AG09309 (cell line): ENCODE measurements around the gene FRMD7.

ENCODE experiments used
- DNase-seq: peaks from one replicate; pipeline ENCODE4 v3.0.0-alpha.2; 2010; ENCODE audit warnings: low read depth
- H3K4me3 ChIP-seq: 2 replicates; pipeline ENCODE4 v1.5.1; 2011; ENCODE audit warnings: mild to moderate bottlenecking, low read depth, low read length, moderate library complexity; ENCODE audit not compliant: control insufficient read depth
- TF ChIP-seq, protein P1 (sequence below): IDR thresholded peaks from 2 replicates; pipeline ENCODE4 v1.5.1; 2011; ENCODE audit warnings: mild to moderate bottlenecking, low read depth, low read length, inconsistent platforms; ENCODE audit not compliant: insufficient read depth, control insufficient read depth; ENCODE audit errors: missing control alignments

FRMD7 gene

GRCh38 chrX:132153166-132153565 is 25.3 kb upstream of the FRMD7 start:
- DNase-seq, result no peak
- TF ChIP-seq, protein P1, sequence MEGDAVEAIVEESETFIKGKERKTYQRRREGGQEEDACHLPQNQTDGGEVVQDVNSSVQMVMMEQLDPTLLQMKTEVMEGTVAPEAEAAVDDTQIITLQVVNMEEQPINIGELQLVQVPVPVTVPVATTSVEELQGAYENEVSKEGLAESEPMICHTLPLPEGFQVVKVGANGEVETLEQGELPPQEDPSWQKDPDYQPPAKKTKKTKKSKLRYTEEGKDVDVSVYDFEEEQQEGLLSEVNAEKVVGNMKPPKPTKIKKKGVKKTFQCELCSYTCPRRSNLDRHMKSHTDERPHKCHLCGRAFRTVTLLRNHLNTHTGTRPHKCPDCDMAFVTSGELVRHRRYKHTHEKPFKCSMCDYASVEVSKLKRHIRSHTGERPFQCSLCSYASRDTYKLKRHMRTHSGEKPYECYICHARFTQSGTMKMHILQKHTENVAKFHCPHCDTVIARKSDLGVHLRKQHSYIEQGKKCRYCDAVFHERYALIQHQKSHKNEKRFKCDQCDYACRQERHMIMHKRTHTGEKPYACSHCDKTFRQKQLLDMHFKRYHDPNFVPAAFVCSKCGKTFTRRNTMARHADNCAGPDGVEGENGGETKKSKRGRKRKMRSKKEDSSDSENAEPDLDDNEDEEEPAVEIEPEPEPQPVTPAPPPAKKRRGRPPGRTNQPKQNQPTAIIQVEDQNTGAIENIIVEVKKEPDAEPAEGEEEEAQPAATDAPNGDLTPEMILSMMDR, result no peak
- H3K4me3 ChIP-seq, result no peak overlapping the region

GRCh38 chrX:132146456-132146855 is 18.6 kb upstream of the FRMD7 start:
- DNase-seq, result no peak
- no peak overlapping the region for H3K4me3 ChIP-seq
- TF ChIP-seq, protein P1, result no peak

- DNase-seq, result no peak
- TF ChIP-seq, protein P1, result no peak
- no peak overlapping the region for H3K4me3 ChIP-seq
Observed at GRCh38 chrX:132144061-132144460, 16.2 kb upstream of the FRMD7 start.

GRCh38 chrX:132125906-132126305 is 1.9 kb downstream of the FRMD7 start:
- TF ChIP-seq, protein P1, result no peak
- no peak overlapping the region for H3K4me3 ChIP-seq
- DNase-seq, result no peak

DNA sequence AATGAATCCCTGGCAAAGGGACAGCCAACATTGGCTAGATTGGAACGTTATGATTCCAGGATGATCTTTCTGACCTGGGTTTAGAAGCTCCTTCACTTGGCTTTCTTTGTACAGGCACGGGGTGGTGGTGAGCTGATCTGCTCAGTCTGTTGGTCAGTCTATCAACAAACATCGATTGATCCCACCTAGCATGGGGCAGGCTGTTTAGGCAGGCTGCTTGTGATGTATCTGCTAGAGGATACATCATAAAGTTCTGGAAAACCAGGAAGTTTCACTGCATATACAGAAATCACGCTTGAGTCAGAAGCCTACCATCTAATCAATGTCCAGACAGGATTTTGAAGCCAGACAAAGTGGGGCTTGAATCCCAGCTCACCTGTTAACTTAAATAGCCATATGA is 6.9 kb downstream of the FRMD7 start:
- TF ChIP-seq, protein P1, result no peak
- DNase-seq, result no peak
- H3K4me3 ChIP-seq, result no peak overlapping the region

- TF ChIP-seq, protein P1, result no peak
- no peak for DNase-seq
Observed at GRCh38 chrX:132119821-132120515, 7.9 kb downstream of the FRMD7 start.

More at GRCh38 chrX:132119821-132120515, 7.9 kb downstream of the FRMD7 start:
- H3K4me3 ChIP-seq, result no peak overlapping the region
